Measurements from ENCODE around the gene LILRB3.
"Not testable (repeated sequence)": the region's sequence is repeated elsewhere in the genome, so short reads cannot be mapped to it uniquely, and the experiment has no call there.

Gene LILRB3

DNA sequence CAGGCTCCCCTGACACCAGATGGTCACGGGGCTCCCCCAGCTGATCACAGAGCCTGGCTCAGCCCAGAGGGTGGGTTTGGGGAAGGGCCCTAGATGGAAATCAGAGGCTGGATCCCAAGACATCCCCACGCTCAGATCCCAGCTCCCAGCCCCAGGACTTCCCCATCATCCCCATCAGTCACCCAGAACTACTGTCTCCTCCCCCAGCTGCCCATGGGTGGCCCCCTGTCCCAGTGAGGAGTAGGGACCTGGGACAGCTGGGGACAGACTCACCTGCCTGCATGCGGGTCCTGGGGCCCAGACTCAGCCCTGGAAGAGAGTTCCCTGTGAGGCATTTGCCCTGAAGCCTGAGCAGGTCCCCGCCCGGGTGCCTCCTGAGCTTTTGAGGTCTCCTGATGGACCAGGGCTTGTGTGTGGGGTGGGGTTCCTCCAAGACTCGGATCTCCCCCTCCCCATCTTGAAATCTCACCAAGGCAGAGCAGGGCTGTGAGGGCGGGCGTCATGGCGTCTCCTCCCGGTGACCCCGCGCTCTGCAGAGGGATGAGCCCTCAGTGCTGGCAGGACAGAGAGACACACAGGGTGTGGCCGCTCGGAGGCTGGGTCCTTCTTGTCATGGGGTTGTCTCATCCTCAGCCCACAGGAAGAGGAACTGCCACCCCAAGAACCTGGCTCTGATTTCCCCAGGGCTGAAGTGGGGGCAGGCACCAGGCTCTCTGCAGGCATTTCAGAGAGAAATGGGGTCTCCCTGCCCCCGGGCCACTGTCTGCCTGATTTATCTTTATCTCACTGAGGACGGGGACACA lies at the start of gene LILRB3:
Gene LILRB3, minus strand, starts transcription at position 534 of the 803 bp plus-strand sequence. Its CDS starts 31 bp downstream, at position 503.
- DNase-seq (ENCODE audit: low read depth in 1 of 2, low spot score in 1 of 2) = not testable (repeated sequence)

DNA sequence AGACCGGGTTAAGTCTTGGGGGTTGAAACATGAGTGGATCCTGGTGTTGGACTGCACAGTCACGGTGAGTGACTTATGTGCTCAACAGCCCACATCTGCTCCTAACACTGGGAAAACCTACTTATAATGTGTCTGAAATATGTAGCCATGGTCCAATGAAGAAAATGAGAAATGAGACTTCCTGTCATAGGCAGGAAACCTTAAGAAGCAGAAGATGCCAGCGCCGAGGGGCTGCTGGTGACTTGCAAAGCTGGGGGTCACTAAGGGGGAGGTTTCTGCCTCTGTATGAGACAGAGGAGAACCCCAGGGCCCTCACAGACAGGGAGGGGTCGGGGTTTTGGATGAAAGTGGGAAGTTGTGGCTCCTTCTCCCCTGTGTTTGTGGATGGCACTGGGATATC lies 49.4 kb upstream of the LILRB3 start:
- DNase-seq (ENCODE audit: low read depth in 1 of 2, low spot score in 1 of 2) = not testable (repeated sequence)

GRCh38 chr19:54271587-54271986 lies 48.8 kb upstream of the LILRB3 start:
- not testable (repeated sequence) for DNase-seq (ENCODE audit: low read depth in 1 of 2, low spot score in 1 of 2)

DNA sequence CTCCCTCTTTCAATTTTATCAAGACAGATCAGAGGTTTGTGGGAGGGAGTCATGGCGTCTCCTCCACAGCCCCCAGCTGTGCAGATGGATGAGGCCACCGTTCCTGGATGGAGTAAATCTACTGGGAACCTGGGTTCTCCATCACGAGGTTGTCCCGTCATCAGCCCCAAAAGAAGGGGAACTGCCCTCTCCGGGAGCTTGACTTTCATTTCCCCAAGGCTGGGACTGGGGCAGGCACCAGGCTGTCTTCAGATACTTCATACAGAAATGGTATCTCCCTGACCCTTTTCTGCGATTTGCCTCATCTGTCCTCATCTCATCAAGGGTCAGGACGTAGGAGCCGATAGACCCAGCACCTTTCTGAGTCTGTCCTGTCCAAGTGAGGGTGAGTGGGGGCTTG lies 48.3 kb upstream of the LILRB3 start:
- DNase-seq (ENCODE audit: low read depth in 1 of 2, low spot score in 1 of 2) = no peak

DNA sequence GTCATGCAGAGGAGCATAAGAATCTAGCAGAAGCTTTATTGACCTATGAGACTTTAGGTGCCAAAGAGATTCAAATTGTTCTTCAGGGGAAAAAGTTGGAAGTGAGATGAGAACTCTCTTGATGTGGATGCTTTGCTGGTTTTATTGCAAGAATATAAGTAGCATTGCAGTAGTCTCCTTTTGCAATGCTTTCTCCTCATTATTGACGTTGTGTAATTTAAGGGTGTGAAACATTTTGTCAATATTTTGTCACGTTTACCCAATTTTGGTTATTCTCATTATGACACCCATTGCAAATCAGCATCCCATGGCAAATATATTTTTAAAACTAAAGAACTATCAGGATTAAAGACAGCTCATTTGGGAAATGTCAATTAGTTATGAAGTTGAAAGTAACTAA lies 46.1 kb upstream of the LILRB3 start:
- DNase-seq (ENCODE audit: low read depth in 1 of 2, low spot score in 1 of 2) = no peak

DNA sequence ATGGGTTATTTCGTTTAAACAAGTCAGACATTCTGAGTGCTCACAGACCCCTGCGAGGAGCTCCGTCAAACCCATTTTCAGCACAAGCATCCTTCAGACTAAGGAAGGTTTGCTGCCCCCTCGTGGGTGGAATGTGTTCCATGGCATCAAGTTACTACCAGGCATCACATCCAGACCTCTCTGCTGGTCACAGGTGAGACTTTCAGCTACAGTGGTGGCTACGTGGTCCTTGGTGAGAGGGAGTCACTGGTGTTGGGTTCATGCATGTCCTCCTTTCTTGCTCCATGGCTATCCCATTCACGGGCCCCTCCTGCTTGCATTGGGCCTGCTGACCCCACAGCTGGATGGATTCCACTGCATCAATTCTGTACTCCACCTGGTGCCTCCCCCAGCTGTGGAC lies 43.3 kb upstream of the LILRB3 start:
- peak; percentile 39 to 63 for DNase-seq (ENCODE audit: low read depth in 1 of 2, low spot score in 1 of 2)

GRCh38 chr19:54262470-54262869 lies 39.7 kb upstream of the LILRB3 start:
- no peak for DNase-seq (ENCODE audit: low read depth in 1 of 2, low spot score in 1 of 2)

DNA sequence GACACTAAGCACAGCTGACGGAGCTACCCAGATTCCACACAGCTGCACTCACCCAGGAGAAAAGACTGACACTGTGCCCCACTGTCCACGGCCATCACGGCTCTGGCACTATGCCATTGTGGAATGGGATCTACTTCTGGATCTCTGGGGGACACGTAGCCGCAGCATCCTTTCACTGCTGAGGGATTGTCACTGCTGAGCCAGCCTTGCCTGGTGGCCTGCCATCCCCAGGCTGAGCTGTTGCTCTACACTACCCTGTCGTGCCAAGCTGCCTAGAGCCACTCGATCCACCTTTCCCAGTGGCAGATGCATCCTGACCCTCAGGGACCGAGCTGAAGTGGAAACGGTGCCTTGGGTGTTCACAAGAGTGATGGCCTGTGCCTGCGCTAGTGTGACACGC lies 39.3 kb upstream of the LILRB3 start:
- DNase-seq (ENCODE audit: low read depth in 1 of 2, low spot score in 1 of 2) = no peak

DNA sequence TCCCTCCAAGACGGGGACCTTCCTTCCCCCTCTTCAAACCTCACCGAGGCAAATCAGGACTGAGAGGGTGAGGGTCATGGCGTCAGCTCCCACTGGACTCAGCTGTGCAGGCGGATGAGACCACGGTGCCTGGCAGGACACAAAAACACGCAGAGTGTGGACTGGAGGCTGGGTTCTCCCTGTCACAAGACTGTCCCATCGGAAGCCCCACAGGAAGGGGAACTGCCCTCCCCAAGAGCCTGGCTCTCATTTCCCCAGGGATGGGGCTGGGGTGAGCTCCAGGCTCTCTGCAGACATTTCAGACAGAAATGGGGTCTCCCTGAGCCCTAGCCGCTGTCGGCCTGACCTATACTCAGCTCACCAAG lies 34.3 kb upstream of the LILRB3 start, which contains the start of gene LILRB5:
Gene LILRB5, minus strand, starts transcription at position 158 of the 365 bp plus-strand sequence. Its CDS starts 80 bp downstream, at position 78.
- DNase-seq (ENCODE audit: low read depth in 1 of 2, low spot score in 1 of 2) = no peak

GRCh38 chr19:54256250-54257115 lies 33.7 kb upstream of the LILRB3 start:
- no peak for DNase-seq (ENCODE audit: low read depth in 1 of 2, low spot score in 1 of 2)

- DNase-seq (ENCODE audit: low read depth in 1 of 2, low spot score in 1 of 2) = no peak
Measured at GRCh38 chr19:54255105-54255775, 32.4 kb upstream of the LILRB3 start.

DNA sequence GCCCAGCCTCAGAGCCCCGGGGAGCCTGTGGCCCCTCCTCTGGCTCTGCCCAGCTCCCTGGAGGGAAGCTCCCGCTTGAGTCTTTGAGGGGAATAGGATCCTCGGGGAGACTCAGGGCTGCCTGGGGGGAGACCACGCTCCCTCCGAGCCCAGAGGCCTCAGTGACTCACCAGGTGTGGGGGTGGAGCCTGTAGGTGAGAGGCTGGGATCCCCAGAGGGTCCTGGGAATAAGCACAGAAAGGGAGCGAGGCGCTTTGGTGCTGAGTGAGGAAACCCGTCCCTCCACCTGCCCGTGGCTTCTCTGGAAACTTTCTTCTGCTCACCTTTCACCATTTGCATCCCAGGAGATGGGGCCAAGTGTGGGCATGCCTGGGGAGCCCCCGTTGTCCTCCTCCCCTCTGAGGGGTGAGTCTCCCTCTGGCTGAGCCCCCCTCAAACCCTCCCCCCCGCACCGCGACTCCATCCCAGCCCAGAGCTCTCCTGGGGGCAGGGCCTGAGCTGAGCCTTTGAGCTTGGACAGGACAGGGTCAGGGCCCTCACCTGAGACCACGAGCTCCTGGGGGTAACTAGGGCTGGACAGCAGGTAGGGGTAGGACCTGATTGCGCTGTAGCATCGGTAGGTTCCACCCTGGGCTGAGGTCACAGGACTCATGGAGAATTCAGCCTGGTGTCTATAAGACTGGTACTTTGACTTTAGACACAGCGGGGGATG lies 31.5 kb upstream of the LILRB3 start:
- no peak for DNase-seq (ENCODE audit: low read depth in 1 of 2, low spot score in 1 of 2)

- DNase-seq (ENCODE audit: low read depth in 1 of 2, low spot score in 1 of 2) = no peak
Measured at GRCh38 chr19:54253331-54254194, 30.8 kb upstream of the LILRB3 start.

- no peak for DNase-seq (ENCODE audit: low read depth in 1 of 2, low spot score in 1 of 2)
Measured at GRCh38 chr19:54252845-54253244, 30.0 kb upstream of the LILRB3 start.

- no peak for DNase-seq (ENCODE audit: low read depth in 1 of 2, low spot score in 1 of 2)
Measured at GRCh38 chr19:54252243-54252642, 29.4 kb upstream of the LILRB3 start.

DNA sequence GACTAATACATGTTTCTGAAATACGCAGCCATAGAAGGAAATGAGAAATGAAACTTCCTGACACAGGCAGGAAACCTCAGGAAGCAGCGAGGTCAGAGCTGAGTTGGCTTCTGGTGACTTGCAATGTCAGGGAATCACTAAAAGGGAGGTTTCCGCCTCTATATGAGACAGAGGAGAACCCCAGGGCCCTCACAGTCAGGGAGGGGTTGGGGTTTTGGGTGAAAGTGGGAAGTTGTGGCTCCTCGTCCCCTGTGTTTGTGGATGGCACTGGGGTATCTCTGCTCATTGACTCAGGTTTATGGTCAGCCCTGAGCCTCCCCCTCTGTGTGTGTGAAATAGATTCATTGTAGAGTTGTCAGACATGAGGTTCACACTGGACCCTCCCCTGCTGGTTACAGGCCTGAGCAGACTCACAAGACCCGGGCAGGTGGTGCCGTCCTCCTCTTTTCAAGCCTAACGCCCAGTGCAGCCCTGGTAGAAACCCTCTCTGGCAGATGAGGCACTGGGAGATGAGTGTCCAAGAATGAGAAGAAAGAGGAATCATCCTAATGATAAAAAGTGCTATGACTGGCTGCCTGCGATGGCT lies 25.3 kb upstream of the LILRB3 start:
- peak in 1 of 2 donors; percentile 29 for DNase-seq (ENCODE audit: low read depth in 1 of 2, low spot score in 1 of 2)

DNA sequence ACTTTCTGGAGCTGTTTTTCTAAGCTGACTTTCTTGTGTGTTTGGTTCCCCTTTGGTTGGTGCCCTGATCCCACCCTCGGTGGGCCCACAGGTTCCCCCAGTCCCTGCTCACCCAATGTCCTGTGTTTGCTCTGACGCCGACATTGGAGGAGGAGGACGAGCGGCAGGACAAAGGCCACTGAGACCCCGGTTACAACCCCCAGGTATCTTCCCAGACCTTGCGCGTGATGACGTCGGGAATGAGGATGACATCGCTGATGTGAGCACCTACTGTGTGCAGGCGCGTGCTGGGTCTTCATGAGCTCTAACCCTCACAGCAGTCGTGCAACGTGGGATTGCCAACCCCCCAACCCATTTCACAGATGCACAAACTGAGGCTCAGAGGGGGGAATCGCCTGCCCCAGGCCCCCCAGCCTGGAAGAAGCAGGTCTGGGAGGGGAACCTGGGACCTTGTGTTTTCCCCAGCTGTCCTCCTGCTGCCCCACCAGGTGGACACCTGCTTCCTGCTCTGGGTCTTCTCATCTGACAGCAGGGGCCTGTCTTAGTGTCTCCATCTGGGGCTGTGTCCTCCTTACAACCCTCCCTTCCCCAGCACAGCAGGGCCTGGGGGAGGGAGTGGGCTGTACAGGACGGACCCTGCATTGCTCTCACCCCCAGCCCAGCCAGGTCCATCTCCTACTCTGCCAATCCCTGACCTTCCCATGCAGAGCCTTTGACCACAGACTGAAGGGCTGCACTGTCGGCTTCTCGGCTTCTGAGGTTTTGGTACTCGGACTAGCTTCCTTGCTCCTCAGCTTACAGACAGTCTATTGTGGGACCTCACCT lies 24.5 kb upstream of the LILRB3 start:
- DNase-seq (ENCODE audit: low read depth in 1 of 2, low spot score in 1 of 2) = no peak

- DNase-seq (ENCODE audit: low read depth in 1 of 2, low spot score in 1 of 2) = no peak
Measured at GRCh38 chr19:54245936-54246335, 23.1 kb upstream of the LILRB3 start.

DNA sequence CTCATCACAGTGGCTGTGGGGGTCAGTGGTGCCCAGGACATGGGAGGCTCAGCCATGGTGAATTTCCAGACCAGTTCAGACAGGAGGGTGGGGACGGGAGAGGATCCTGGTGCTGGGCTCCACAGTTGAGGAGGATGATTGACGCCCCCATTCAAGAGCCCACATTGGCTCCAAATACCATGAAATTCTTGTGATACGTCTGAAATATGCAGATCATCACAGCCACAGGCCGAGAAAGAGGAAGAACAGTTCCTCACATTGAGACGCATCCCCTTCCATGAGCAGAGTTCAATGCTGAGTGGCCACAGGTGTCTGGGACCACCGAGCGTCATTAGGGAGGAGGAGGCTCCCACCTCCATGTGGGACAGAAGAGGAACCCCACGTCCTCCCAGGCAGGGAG lies 21.0 kb upstream of the LILRB3 start:
- not testable (repeated sequence) for DNase-seq (ENCODE audit: low read depth in 1 of 2, low spot score in 1 of 2)

All from activated CD4-positive, alpha-beta T cell treated with anti-CD3 and anti-CD28 coated beads, Interleukin-2, amount 50 U/mL, for 24 hours (primary cell).